GM04503 (cell line): ENCODE measurements around the gene FAM193A.
"Not testable (repeated sequence)": the region's sequence is repeated elsewhere in the genome, so short reads cannot be mapped to it uniquely, and the experiment has no call there.

Experiments
- DNase-seq: peaks from one replicate; pipeline ENCODE4 v3.0.0-alpha.2; 2012; ENCODE audit warnings: low read depth

Gene FAM193A

GRCh38 chr4:2536193-2537010 lies at the start of gene FAM193A:
TSS of gene FAM193A (plus strand) at chr4:2536647. CDS start at chr4:2536916, 269 bp downstream.
- peak; percentile 93 for DNase-seq

- DNase-seq = no peak
Measured at GRCh38 chr4:2486981-2487380, 49.5 kb upstream of the FAM193A start.

GRCh38 chr4:2487632-2488031 lies 48.8 kb upstream of the FAM193A start:
- DNase-seq = no peak

- no peak for DNase-seq
Measured at GRCh38 chr4:2489081-2489805, 47.2 kb upstream of the FAM193A start.

GRCh38 chr4:2489841-2490552 lies 46.5 kb upstream of the FAM193A start:
- DNase-seq = no peak

- DNase-seq = no peak
Measured at GRCh38 chr4:2492970-2493369, 43.5 kb upstream of the FAM193A start.

- no peak for DNase-seq
Measured at GRCh38 chr4:2494992-2495391, 41.5 kb upstream of the FAM193A start.

GRCh38 chr4:2497324-2497723 lies 39.1 kb upstream of the FAM193A start:
- no peak for DNase-seq

GRCh38 chr4:2497931-2498330 lies 38.5 kb upstream of the FAM193A start:
- DNase-seq = no peak

- no peak for DNase-seq
Measured at GRCh38 chr4:2500547-2500946, 35.9 kb upstream of the FAM193A start.

- DNase-seq = no peak
Measured at GRCh38 chr4:2501034-2501594, 35.3 kb upstream of the FAM193A start.

- no peak for DNase-seq
Measured at GRCh38 chr4:2503809-2504208, 32.6 kb upstream of the FAM193A start.

- DNase-seq = no peak
Measured at GRCh38 chr4:2507259-2507658, 29.2 kb upstream of the FAM193A start.

GRCh38 chr4:2507855-2508254 lies 28.6 kb upstream of the FAM193A start:
- no peak for DNase-seq

- DNase-seq = no peak
Measured at GRCh38 chr4:2510351-2511259, 25.8 kb upstream of the FAM193A start.

- no peak for DNase-seq
Measured at GRCh38 chr4:2511645-2512131, 24.8 kb upstream of the FAM193A start.

GRCh38 chr4:2512396-2513135 lies 23.9 kb upstream of the FAM193A start:
- DNase-seq = no peak

GRCh38 chr4:2514193-2514592 lies 22.3 kb upstream of the FAM193A start:
- not testable (repeated sequence) for DNase-seq

- not testable (repeated sequence) for DNase-seq
Measured at GRCh38 chr4:2514944-2515343, 21.5 kb upstream of the FAM193A start.

GRCh38 chr4:2515830-2516550 lies 20.5 kb upstream of the FAM193A start:
- no peak for DNase-seq
